GM19455 (cell line): ENCODE results near the gene MAL.
"Not testable (repeated sequence)": the region's sequence is repeated elsewhere in the genome, so short reads cannot be mapped to it uniquely, and the experiment has no call there.

ENCODE experiments used
- ATAC-seq: cut with Tn5 transposase; IDR thresholded peaks from one replicate; pipeline ENCODE4 v1.9.1; 2021; ENCODE audit not compliant: unreplicated experiment

Gene MAL

GRCh38 chr2:95032341-95032740 is 6.8 kb downstream of the MAL start:
- no peak for ATAC-seq

GRCh38 chr2:95032868-95033603 is 7.5 kb downstream of the MAL start:
- no peak for ATAC-seq

- no peak for ATAC-seq
These were observed 8.7 kb downstream of the MAL start for GRCh38 chr2:95034221-95034620.

- ATAC-seq, result no peak
These were observed 9.3 kb downstream of the MAL start for GRCh38 chr2:95034818-95035217.

GRCh38 chr2:95036596-95037383 is 11.3 kb downstream of the MAL start:
- no peak for ATAC-seq

GRCh38 chr2:95037384-95037839 is 11.9 kb downstream of the MAL start:
- no peak for ATAC-seq

GRCh38 chr2:95037841-95038585 is 12.5 kb downstream of the MAL start:
- ATAC-seq, result not testable (repeated sequence)

GRCh38 chr2:95038635-95039298 is 13.3 kb downstream of the MAL start:
- no peak for ATAC-seq

- no peak for ATAC-seq
These were observed 13.9 kb downstream of the MAL start for GRCh38 chr2:95039363-95039762.

- ATAC-seq, result no peak
These were observed 14.5 kb downstream of the MAL start for GRCh38 chr2:95039978-95040377.

- no peak for ATAC-seq
These were observed 14.9 kb downstream of the MAL start for GRCh38 chr2:95040426-95040825.

GRCh38 chr2:95041060-95041823 is 15.7 kb downstream of the MAL start:
- no peak for ATAC-seq

- ATAC-seq, result no peak
These were observed 16.4 kb downstream of the MAL start for GRCh38 chr2:95041824-95042442.

- ATAC-seq, result no peak
These were observed 17.2 kb downstream of the MAL start for GRCh38 chr2:95042472-95043271.

GRCh38 chr2:95043300-95044093 is 18.0 kb downstream of the MAL start:
- ATAC-seq, result no peak

- ATAC-seq, result no peak
These were observed 19.1 kb downstream of the MAL start for GRCh38 chr2:95044601-95045000.

GRCh38 chr2:95046371-95047112 is 21.0 kb downstream of the MAL start:
- ATAC-seq, result no peak
